ENCODE data around the gene CSTPP1.
A peak's percentile ranks its signal among the peaks of the same experiment; 100 is the strongest.

CSTPP1 gene

DNA sequence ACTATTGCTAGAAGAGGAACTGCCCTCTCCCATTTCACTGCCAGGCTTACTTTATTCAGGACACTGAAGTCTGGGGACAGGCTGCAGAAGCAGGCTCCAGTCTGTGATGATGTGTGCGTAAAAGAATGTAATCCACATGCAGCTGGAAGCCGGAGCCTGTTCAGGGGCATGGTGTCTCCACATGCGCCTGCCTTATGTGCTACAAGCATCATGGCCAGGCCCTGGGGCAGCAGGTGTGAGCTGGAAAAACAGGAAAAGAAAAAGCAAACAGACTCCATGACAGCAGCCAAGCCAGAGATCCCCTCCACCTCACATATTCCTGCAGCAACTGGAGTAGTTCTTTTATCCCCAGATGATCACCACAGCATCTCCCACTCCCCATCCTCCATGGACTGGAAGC lies 206.8 kb downstream of the CSTPP1 start:
- H3K4me3 ChIP-seq (ENCODE audit: low read length), result no peak overlapping the region
- TF ChIP-seq, protein P1, sequence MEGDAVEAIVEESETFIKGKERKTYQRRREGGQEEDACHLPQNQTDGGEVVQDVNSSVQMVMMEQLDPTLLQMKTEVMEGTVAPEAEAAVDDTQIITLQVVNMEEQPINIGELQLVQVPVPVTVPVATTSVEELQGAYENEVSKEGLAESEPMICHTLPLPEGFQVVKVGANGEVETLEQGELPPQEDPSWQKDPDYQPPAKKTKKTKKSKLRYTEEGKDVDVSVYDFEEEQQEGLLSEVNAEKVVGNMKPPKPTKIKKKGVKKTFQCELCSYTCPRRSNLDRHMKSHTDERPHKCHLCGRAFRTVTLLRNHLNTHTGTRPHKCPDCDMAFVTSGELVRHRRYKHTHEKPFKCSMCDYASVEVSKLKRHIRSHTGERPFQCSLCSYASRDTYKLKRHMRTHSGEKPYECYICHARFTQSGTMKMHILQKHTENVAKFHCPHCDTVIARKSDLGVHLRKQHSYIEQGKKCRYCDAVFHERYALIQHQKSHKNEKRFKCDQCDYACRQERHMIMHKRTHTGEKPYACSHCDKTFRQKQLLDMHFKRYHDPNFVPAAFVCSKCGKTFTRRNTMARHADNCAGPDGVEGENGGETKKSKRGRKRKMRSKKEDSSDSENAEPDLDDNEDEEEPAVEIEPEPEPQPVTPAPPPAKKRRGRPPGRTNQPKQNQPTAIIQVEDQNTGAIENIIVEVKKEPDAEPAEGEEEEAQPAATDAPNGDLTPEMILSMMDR (conservative IDR thresholded peaks at IDR 0.05; ENCODE audit: low read length), result no peak
- peak; percentile 85 for DNase-seq (ENCODE audit: low read depth)

DNA sequence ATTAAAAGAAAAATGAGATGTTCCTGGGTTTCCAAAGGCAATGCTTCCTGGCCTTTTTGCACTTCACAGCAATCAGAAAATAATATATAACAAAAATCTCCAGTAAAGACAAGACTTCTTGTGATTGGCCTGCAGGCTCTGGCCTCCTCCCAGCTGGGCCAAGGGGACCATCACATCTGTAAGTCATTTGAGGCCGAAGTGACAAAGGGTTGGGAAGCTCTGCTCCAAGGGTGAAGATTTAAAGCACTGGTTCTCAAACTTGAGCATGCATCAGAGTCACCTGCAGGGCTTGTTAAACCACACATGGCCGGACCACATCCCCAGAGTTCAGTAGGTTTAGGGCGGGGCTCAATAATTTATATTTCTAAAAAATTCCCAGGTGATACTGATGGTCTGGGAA lies 208.0 kb downstream of the CSTPP1 start:
- no peak for DNase-seq (ENCODE audit: low read depth)
- no peak overlapping the region for H3K4me3 ChIP-seq (ENCODE audit: low read length)
- TF ChIP-seq, protein P1 (conservative IDR thresholded peaks at IDR 0.05; ENCODE audit: low read length), result no peak

DNA sequence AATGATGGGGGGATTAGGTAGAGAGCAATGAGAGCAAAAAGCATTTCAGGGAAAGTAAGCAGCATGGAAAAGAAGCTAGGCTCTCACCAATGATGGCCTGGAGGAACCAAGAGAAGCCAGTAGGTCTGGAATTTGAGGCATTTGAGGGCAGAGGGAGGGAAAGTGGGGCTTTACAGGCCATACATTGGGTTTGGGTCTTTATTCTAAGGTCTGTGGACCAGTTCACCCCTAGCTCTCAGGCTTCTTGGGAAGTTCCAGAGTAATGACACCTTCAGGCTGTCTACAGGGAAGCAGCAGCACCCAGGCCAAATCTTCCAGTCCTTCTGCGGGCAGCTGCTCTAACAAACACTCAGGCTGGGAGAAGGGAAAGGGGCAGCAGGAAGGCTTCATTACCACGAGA lies 210.7 kb downstream of the CSTPP1 start:
- no peak for DNase-seq (ENCODE audit: low read depth)
- TF ChIP-seq, protein P1 (conservative IDR thresholded peaks at IDR 0.05; ENCODE audit: low read length), result no peak
- no peak overlapping the region for H3K4me3 ChIP-seq (ENCODE audit: low read length)

DNA sequence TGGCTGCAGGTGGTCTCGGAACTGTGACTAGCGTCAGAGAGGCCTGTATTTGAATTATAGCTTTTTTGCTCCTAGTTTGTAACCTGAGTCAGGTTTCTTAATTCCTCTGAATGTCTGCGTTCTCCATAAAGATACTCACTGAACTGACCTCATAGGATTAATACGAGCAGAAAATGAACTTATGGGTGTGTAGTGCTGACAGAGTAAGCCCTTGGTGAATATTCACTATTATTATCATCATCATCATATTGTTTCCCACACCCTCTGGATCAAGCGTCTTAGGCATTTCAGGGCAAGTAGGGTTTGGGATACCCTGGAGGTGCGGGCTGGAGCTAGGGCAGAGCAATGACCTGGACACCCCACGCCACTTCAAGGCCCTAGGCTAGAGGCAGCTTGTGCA lies 211.1 kb downstream of the CSTPP1 start:
- DNase-seq (ENCODE audit: low read depth), result no peak
- TF ChIP-seq, protein P1 (conservative IDR thresholded peaks at IDR 0.05; ENCODE audit: low read length), result no peak
- H3K4me3 ChIP-seq (ENCODE audit: low read length), result no peak overlapping the region

DNA sequence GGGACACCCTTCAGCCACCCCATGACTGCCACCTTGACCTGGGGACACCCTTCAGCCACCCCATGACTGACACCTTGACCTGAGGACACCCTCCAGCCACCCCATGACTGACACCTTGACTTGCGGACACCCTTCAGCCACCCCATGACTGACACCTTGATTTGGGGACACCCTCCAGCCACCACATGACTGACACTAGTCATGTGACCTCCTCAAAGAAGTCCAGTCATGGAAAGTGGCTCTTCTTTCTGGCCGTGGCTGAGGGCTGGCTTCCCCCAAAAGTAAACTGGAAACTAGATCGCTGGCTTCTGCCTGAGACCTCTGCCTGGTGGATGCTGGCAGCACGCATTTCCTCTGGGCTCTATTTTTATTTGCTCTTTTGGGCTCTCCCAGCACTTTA lies 211.7 kb downstream of the CSTPP1 start:
- TF ChIP-seq, protein P1 (conservative IDR thresholded peaks at IDR 0.05; ENCODE audit: low read length), result no peak
- no peak for DNase-seq (ENCODE audit: low read depth)
- no peak overlapping the region for H3K4me3 ChIP-seq (ENCODE audit: low read length)

DNA sequence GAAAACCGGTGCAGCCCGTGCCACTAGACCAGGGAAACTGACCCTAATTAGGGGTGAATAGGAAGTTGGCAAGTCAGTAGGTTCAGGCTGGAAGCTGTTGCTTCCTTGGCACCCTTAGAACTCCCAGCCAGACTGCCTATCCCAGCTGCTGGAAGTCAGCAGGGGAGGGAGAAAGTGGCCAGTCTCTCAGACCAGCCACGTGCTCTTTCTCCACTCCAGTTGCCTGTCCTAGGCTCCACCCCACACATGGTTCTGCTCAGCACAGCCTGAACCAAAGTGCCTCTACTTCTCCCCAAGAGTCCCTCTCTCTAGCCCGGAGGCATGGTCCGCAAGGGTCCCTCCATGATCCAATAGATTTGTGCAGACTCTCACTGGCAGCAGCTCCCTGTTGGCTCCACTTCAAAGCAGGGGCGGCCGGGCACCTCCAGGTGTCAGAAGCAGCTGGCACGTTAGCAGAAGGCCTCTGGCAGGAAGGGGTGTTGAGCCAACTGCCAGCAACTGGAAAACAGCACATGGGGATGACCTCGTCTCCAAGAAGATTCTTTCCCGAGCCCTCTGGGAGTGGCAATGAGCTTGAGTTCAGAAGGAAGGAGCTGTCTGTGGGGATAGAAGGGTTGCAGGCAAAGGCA lies 212.5 kb downstream of the CSTPP1 start:
- TF ChIP-seq, protein P1 (conservative IDR thresholded peaks at IDR 0.05; ENCODE audit: low read length), result no peak
- no peak overlapping the region for H3K4me3 ChIP-seq (ENCODE audit: low read length)
- DNase-seq (ENCODE audit: low read depth), result peak; percentile 47

DNA sequence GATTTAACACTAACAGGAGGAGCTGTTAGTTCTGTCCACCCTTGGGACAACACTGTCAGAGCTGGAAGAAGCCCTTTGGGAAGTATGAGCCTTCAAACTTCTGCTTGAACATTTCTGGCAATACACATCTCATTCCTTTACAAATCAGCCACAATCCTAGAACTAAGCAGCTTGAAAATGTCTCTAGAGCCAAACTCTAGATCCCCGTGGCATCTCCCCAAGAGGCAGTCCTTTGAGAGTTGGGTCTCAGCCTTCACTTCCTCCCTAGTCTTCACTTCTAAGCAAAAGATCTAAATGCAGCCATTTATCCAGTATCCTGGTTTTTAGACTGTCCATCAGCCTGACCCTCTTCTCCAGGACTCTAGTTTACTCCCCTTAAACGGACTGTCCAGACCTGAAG lies 213.2 kb downstream of the CSTPP1 start:
- TF ChIP-seq, protein P1 (conservative IDR thresholded peaks at IDR 0.05; ENCODE audit: low read length), result no peak
- no peak for DNase-seq (ENCODE audit: low read depth)
- no peak overlapping the region for H3K4me3 ChIP-seq (ENCODE audit: low read length)

Measured in AG10803 (cell line).